HG02981 (cell line): ENCODE results near the gene ARHGEF5.
"Not testable (repeated sequence)": the region's sequence is repeated elsewhere in the genome, so short reads cannot be mapped to it uniquely, and the experiment has no call there.

Experiments used
- ATAC-seq: cut with Tn5 transposase; IDR thresholded peaks from one replicate; pipeline ENCODE4 v1.9.1; 2021; ENCODE audit warnings: mild to moderate bottlenecking, moderate library complexity; ENCODE audit not compliant: unreplicated experiment

Gene ARHGEF5

DNA sequence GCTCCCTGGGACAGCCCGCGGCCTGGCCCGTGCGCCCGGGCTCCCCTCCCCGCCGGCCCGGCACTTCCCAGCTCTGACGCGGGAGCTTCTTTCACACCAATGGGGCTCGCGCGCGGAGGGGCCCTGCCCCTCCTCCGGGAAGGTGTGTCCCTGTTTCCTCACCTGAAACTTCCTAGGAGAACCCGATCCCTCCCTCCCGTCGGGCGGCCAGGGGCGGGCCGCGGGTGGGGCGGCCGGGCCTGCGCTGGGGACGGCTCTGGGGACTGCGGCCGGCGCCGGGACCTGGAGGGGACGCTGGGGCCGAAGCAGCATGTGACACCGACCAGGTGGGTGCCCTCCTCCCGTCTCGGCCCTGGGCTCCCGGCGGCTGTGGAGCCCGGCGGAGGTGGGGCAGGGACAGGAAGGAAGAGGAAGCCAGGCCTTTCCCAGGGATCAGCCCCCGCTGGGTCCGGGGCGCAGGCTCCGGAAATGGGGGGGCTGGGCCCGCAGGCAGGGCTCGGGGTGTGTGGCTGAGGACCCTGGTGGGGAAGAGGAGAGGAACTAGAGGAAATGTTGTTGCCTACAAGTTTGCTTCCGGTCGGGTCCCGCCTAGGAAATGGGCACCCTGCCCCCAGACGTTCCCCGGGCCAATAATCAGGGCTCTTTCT is at the start of gene ARHGEF5:
TSS of gene ARHGEF5 (plus strand) at position 227 of the 647 bp plus-strand sequence. CDS start 7,268 bp downstream, outside the sequence.
- ATAC-seq: peak; percentile 74

DNA sequence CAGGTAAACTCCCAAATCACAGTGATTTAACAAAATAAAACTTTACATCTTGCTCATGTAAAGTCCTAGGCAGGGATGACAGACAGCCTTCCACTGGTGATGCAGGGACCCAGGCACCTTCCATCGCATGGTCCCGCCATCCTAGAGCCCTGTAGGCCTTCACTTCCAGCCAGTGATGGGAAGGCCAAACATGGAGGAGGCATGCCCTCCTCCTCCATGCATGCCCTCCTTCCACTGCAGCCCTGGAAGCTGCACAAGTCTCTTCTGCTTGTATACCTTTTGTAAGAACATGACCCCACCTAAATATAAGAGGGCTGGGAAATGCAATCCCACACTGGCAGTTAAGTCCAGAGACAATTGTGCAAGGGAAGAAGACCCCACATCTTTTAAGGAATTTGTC is 45.5 kb upstream of the ARHGEF5 start:
- ATAC-seq: not testable (repeated sequence)

DNA sequence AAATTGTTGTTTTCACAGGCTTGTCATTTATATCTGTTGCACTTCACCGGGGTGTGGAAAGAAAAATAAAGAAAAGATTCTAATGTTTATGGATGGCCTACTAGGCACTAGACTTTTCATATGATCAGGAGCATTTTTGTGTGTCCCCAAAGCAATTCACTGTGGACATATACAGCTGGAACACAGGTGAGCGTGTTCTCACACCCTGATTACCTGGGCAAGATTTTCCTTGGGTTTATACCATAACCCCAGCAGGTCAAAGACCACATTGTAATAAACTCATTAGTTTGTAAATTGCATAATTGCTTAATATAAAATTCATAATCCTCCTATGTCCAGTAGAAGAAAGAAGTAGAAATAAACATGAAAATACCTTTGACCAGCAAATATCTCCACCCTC is 44.0 kb upstream of the ARHGEF5 start:
- not testable (repeated sequence) for ATAC-seq

DNA sequence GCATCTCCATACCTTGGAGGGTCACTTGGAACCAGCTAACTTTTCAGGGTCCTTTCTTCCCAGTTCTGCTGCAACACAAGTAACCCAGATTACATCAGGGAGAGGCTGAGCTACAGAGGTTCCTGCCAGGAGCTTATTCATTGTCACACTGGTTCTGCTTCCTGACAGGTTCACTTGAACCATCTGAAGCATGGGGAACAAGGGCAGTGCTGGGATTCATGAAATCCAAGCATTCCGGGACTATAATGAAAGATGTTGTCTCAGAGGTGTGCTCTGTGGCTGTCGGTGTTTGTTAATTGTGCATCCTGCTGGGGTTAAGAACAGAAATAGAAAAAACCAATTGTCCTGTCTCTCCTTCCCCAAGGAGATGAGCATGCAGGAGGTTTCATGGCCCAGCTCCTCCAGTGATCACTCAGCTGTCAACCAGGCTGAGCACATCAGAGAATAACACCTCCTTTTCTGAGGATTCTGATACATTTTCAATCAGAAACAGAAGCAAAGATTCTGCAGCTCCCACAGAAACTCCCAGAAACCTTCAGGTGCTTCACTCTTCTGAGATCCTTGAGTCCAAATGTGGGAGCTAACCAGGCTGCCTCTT is 43.2 kb upstream of the ARHGEF5 start, which contains the start of gene OR2A1:
TSS of gene OR2A1 (plus strand) at position 548 of the 598 bp plus-strand sequence. CDS start 5,706 bp downstream, outside the sequence.
- not testable (repeated sequence) for ATAC-seq

DNA sequence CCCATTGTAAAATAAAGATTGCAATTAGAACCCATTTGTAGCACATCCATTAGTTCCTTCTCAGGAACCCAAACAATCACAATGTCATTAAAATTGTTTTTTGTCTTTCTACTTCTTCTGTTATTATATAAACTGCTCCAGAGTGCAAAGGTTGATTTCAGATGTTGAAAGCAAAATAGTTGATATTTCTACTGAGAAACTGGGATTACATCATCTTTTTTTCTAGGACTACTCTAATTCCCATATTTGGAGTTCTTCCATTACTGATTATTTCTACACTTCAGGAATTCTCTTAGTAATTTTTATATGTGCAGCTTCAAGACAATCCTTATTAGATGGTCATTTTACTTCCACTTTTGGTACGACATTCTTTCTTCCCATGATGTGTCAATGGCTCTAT is 37.7 kb upstream of the ARHGEF5 start:
- ATAC-seq: not testable (repeated sequence)

DNA sequence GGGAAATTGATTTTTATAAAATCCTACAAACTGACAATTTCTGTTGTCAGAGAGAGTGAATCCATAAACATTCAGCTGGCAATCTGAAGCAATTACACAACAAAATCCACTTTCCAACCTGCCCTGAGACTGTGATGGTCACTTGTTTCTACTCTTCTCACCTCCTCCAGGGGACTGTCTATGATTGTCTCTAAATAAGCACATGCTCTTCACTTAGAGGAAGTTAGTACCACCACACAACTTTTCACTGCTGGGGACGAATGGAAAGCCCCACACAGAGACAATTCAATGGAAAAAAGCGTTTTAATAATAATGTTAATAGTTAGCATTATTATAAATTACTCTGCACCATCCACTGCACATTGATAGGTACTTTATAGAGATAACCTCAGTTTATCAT is 35.7 kb upstream of the ARHGEF5 start:
- not testable (repeated sequence) for ATAC-seq

DNA sequence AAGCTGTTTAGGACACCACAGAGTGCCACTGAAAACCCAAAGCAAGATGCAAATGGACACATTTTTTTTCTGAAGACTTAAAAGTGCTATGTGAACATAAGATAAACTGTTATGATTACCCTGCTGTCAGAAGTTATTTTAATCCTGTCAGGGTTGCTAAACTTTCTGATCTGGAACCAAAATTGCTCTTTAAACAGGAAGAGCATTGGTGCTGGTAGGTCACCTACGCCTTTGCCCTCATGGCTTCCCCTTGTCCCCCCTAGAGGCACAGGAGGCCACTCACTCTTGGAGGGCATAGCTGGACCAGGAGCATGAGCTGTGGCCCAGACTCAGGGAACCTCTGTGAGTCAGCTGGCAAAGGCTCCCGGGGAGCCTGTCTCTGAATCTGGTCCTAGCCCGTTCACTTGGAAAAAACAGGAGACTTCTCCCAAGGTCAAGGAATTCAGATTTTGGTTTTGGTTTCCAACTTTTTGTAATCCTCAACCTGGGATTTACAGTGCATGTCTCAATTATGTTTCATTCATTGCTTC is 33.5 kb upstream of the ARHGEF5 start:
- ATAC-seq: not testable (repeated sequence)

DNA sequence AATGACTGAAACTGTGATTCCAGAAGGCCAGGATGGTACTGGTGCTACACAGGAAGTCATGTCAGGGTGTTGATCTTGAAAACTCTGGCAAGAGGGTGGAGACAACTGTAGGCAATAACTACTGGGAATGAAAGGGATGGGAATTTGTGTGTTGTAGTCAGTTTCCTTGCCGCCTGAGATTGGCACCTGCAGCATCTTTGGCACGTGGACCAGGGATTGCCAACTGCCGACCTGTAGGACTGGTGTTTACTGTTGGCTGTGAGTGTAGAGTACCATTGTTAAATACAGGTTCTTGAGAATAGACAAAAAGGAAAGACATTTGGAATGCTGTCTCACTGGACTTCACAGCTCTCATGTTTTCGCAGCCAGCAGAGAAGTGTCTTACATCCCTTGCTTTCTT is 31.8 kb upstream of the ARHGEF5 start:
- not testable (repeated sequence) for ATAC-seq

DNA sequence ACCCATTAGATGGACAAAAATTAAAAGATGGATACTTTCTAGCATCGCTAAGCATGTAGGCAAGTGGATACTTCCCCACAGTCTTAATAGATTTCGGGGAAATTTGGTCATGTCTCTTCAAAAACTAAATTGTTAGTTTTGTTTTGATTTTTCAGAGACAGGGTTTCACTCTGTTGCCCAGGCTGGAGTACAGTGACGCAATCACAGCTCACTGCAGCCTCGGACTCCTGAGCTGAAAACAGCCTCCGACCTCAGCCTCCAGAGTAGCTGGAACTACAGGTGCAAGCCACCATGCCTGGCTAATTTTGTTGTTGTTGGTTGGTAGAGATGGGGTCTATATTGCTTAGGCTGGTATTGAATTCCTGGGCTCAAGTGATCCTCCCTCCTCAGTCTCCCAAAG is 29.3 kb upstream of the ARHGEF5 start:
- not testable (repeated sequence) for ATAC-seq

DNA sequence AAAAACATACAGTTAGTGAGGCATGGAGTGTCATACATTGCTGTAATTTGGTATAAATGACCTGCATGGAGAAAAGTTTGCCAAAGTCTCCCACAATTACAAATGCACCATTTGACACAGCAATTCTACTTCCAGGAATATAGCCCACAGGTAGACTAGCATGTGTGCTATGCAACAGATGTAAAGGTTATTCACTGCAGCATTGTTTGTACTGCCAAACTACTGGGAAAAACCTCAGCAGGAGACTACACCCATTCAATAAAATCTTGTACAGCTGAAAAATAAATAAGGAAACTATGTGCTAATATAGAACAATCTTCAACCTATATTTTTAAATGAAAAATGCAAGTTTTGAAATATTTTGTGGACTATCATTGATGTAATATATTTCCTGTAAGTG is 25.2 kb upstream of the ARHGEF5 start:
- ATAC-seq: not testable (repeated sequence)

DNA sequence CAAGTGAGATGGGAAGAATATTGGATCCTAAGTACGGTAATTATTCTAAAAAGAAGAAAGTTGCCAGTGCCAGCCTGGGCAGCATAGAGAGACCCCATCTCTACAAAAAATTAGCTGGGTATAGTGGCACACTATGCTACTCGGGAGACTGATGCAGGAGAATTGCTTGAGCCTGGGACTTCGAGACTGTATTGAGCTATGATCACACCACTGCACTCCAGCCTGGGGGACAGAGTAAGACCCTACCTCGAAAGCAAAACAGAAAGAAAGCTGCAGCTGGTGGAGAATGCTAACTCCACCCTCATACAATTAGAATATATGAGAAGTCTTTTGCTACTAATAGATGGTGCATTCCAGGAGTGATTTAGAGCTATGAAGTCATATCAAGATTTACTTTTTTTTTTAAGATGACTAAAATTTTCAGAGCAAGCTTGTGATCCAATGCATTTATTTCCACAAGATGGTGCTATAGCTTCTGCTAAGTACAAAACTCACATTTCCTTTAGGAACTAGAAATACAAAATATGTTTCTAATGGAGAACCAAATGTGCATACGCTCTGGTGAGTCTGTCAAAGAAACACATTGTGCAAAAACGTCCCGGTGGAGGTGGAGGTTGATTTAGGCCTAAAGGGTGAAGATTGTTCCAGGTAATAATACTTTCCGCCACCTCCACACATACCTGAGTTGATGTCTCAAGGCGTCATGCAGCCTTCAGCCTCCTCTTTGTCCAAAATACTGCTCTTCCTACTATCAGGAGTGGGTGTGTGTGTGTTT is 23.8 kb upstream of the ARHGEF5 start:
- ATAC-seq: peak; percentile 58

DNA sequence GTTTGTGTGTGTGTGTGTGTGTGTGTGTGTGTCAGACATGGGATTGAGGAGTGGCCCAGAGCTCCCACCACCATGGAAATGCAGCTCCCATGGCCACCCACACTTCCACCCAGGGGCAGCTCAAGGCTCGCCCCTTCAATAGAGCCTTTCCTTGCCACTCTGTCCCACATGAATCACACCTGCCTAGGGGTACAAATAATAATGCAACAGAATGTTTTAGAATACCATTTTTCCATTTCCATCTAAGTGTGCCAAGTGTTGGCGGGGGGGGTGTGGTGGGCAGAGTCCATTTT is 23.3 kb upstream of the ARHGEF5 start:
- ATAC-seq: not testable (repeated sequence)

DNA sequence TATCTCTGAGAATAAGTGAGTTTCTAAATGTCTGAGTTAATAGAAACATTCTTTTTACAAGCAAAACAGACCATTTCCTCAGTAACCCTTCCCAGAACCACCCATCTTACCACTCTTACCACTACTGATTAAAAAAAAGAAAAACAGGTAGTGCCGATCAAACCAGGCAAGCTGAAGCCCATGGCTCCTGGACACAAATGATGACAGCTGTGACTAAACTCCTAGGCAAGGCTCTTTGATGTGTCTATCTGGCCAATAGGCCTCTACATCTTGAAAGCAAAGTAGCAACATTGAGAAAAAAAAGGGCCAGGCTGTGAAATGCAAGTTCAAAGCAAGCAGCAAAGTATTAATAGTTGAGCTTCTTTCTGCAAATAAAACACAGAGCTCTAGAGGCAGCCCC is 6.6 kb upstream of the ARHGEF5 start:
- ATAC-seq: peak; percentile 30

DNA sequence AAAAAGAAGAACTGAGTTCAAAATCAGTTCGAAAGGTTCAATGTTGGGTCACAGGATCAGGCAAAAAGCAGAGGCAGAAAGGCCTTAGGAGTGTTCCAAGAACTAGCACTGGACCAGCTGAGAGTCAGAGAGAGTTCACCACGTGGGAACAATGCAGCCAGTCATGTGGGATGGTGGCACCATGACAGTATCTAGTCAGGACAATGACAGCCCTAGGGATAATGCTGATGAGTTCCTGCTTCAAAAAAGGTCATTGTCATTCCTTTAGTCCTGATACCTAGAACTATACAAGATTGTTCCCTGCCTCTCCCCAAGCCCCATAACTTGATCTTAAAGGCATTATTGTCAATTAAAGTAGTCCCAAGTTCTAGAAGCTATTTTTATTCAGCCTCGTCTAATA is 3.5 kb upstream of the ARHGEF5 start:
- ATAC-seq: not testable (repeated sequence)

DNA sequence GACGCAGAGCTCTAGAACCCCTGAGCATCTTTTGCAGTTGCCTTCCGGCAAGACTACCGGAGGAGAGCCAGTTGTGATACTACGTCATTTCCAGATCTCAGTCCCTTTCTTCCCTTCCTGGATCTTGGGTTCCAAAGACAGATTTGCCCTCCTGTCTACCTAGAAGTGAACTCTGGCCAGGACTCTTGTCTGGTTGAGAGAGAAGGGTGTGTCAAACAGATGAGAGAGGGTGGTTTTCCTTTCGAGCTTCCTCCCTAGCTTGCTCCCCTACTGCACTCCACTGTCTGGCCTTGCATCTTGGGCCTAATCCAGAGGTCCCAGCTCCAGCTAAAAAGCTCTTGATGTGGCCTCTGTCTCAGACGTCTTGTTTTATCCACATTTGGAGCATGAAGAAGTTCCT is 983 bp downstream of the ARHGEF5 start:
- ATAC-seq: not testable (repeated sequence)

DNA sequence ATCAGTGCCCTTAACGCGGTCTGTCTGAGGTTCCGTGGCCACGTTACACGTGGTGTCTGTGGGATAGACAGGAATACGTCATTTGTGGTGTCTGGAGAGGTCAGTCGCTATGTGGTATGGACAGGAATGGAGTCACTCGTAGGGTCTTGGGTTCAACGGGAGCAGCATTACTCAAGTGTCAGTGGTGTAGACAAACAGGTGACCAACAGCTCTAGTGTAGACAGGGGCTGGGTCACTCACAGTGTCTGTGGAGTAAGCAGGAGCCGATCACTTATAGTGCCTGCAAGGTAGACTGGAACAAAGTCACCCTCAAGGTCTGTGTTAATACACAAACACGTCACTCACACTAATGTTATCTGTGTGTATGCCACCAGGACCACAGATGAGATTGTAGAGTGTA is 1.7 kb downstream of the ARHGEF5 start:
- not testable (repeated sequence) for ATAC-seq

DNA sequence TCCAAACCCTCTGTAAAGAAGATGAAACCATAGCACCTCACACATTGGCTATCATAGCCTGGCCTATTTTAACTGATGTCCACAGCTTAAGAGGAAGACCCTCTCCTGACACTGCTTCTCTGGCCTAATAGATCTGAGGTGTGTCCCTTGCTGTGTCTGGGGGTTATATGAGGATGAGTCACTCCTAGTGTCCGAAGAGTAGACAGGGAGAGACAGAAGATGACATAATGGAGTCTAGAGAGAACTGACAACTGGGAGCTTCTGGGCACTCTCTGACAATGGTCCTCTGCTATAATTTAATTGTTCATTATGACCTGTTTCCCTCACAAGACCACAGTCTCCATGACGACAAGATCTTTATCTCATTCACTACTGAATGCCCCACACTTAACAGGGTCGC is 6.9 kb downstream of the ARHGEF5 start:
- ATAC-seq: not testable (repeated sequence)

DNA sequence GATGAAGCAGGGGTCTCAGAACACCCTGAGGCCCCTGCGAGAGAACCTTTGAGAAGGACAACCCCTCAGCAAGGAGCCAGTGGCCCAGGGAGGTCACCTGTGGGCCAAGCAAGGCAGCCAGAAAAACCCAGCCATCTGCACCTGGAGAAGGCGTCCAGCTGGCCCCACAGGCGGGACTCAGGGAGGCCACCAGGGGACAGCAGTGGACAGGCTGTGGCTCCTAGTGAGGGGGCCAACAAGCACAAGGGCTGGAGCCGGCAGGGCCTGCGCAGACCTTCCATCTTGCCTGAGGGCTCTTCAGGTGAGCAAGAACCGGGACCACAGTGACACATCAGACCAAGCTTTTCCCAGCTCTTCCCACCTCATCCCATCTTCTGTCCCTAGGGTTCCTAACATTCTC is 10.3 kb downstream of the ARHGEF5 start:
- not testable (repeated sequence) for ATAC-seq

DNA sequence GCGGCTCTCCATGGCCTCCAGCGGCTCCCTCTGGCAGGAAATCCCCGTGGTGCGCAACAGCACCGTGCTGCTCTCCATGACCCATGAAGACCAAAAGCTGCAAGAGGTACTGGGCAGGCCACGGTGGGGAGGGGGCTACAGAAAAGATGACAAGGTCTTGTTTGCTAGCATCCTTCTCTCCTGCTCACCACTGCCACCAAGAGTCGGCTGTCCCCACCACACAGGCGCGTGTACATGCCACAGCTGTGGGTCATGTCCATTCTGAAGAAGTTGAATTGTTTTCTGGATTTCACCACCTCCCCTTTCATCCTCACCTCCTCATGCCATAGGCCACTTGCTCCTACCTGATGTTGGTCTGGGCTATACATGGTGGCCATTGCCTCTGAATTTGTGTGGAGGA is 12.0 kb downstream of the ARHGEF5 start:
- ATAC-seq: not testable (repeated sequence)

DNA sequence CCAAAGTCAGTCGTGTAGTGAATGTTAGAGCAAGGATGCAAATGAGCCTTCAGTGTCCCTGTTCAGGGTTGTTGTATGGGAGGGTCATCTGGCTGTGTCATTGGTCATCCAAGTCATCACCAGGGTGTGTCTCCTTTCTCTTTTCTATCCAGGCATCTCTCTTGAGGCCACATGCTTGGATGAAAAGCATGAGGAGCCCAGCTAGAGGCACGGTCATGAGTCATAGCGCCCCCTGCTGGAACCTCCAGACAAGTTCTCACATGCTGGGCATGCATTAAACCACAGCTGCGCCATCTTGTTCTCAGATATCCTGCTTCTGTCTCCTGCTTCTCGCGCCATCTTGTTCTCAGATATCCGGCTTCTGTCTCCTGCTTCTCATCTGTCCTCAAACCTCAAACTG is 14.0 kb downstream of the ARHGEF5 start:
- ATAC-seq: not testable (repeated sequence)

DNA sequence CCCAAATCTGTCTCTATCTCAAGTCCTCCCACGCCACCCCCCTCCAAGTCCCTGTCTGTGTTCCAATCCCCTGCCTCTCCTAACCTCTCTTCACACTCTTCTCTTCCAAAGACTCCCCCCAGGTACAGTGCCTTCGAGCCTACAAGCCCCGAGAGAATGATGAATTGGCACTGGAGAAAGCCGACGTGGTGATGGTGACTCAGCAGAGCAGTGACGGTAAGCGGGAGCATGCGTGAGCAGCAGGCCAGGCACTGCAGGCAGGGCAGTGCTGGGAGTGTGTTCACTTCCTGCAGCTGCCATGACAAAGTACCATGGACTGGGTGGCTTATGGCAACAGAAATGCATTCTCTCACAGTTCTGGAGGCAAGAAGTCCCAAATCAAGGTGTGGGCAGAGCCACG is 23.4 kb downstream of the ARHGEF5 start:
- no peak for ATAC-seq
